WTC11 (cell line): ENCODE measurements around the gene SNX2. TPM values are rescaled to one million over a fixed set of nuclear protein-coding genes. Genes with fewer than 3 reads are reported as not detected.

Experiments used
- ATAC-seq: fragments of 200-7000 bp; cut with Tn5 transposase; 2 replicates; pipeline ENCODE4 v1.10.0; 2021; ENCODE audit warnings: mild to moderate bottlenecking, moderate library complexity
- CTCF ChIA-PET: fragments of 300-600 bp; sonication (Branson Sonifier 250); formaldehyde crosslinking; loops from one replicate; lab custom pipeline; 2021; ENCODE audit warnings: antibody characterized with exemption; lab: Charles Lee
- POLR2A ChIA-PET: fragments of 350-600 bp; sonication (Branson Sonifier 250); formaldehyde crosslinking; loops from one replicate; lab custom pipeline; 2021; ENCODE audit warnings: antibody characterized with exemption; lab: Charles Lee
- DNase-seq: peaks from one replicate; pipeline ENCODE4 v3.0.0; 2021; ENCODE audit warnings: low spot score
- H3K27ac Mint-ChIP-seq: 2 replicates; pipeline ENCODE4 v1.8.0; 2021; ENCODE audit warnings: mixed read lengths
- H3K27me3 Mint-ChIP-seq: 2 replicates; pipeline ENCODE4 v1.8.0; 2021; ENCODE audit warnings: low read depth, mild to moderate bottlenecking, moderate library complexity, mixed read lengths
- H3K36me3 Mint-ChIP-seq: 2 replicates; pipeline ENCODE4 v1.8.0; 2021; ENCODE audit warnings: mixed read lengths
- H3K4me1 Mint-ChIP-seq: 2 replicates; pipeline ENCODE4 v1.8.0; 2022; ENCODE audit warnings: mixed read lengths
- H3K4me3 Mint-ChIP-seq: 2 replicates; pipeline ENCODE4 v1.8.0; 2021; ENCODE audit warnings: mild to moderate bottlenecking, moderate library complexity, mixed read lengths
- H3K9me3 Mint-ChIP-seq: 2 replicates; pipeline ENCODE4 v1.8.0; 2021; ENCODE audit warnings: mixed read lengths
- CBFB ChIP-seq: sonication (generic); formaldehyde crosslinking; IDR thresholded peaks from 2 replicates; pipeline ENCODE4 v1.8.1; 2022; ENCODE audit warnings: mild to moderate bottlenecking, low read depth, missing genetic modification reagents
- ETV6 ChIP-seq: sonication (generic); formaldehyde crosslinking; IDR thresholded peaks from 2 replicates; pipeline ENCODE4 v1.8.1; 2022; ENCODE audit warnings: mild to moderate bottlenecking, missing genetic modification reagents
- FOXK1 ChIP-seq: sonication (generic); formaldehyde crosslinking; IDR thresholded peaks from 2 replicates; pipeline ENCODE4 v1.8.0; 2022; ENCODE audit warnings: mild to moderate bottlenecking, moderate library complexity, missing genetic modification reagents
- GRHL2 ChIP-seq: fragments of 250-450 bp; sonication (Bioruptor Pico); IDR thresholded peaks from 2 replicates; pipeline ENCODE4 v1.8.0; 2022; ENCODE audit warnings: mild to moderate bottlenecking, moderate library complexity; ENCODE audit not compliant: insufficient replicate concordance, severe bottlenecking
- GTF2I ChIP-seq: fragments of 250-450 bp; sonication (Bioruptor Pico); conservative IDR thresholded peaks from 2 replicates; pipeline ENCODE4 v1.4.0; 2021; ENCODE audit warnings: mild to moderate bottlenecking
- MYBL2 ChIP-seq: sonication (generic); formaldehyde crosslinking; IDR thresholded peaks from 2 replicates; pipeline ENCODE4 v1.8.1; 2023; ENCODE audit warnings: mild to moderate bottlenecking, moderate library complexity, missing genetic modification reagents
- SMAD3 ChIP-seq: sonication (generic); formaldehyde crosslinking; IDR thresholded peaks from 2 replicates; pipeline ENCODE4 v1.8.0; 2022; ENCODE audit warnings: missing genetic modification reagents, mild to moderate bottlenecking, borderline replicate concordance
- ZBTB21 ChIP-seq: sonication (generic); formaldehyde crosslinking; IDR thresholded peaks from 2 replicates; pipeline ENCODE4 v1.8.1; 2023; ENCODE audit warnings: mild to moderate bottlenecking, missing genetic modification reagents, borderline replicate concordance
- ZNF138 ChIP-seq: sonication (generic); formaldehyde crosslinking; conservative IDR thresholded peaks from 2 replicates; pipeline ENCODE4 v1.8.1; 2022; ENCODE audit warnings: mild to moderate bottlenecking, moderate library complexity, missing genetic modification reagents
- ZNF671 ChIP-seq: fragments of 250-450 bp; sonication (Bioruptor Pico); IDR thresholded peaks from 2 replicates; pipeline ENCODE4 v1.8.0; 2021; ENCODE audit warnings: mild to moderate bottlenecking
- total RNA-seq: library from RNA; stranded (reverse); gene quantifications from 3 replicates; pipeline ENCODE4 v1.2.3, GENCODE V29; 2021
- TF ChIP-seq, protein P1 (sequence below): sonication (generic); formaldehyde crosslinking; conservative IDR thresholded peaks from 2 replicates; pipeline ENCODE4 v1.8.1; 2022; ENCODE audit warnings: mild to moderate bottlenecking, missing genetic modification reagents
- TF ChIP-seq, protein P2 (sequence below): fragments of 250-450 bp; sonication (Bioruptor Pico); IDR thresholded peaks from 2 replicates; pipeline ENCODE4 v1.9.0; 2021; ENCODE audit warnings: mild to moderate bottlenecking
- TF ChIP-seq, protein P3 (sequence below): fragments of 200-600 bp; IDR thresholded peaks from 2 replicates; pipeline ENCODE4 v1.8.0; 2022; ENCODE audit warnings: antibody characterized with exemption
- TF ChIP-seq, protein P4 (sequence below): sonication (generic); formaldehyde crosslinking; IDR thresholded peaks from 2 replicates; pipeline ENCODE4 v1.8.1; 2023; ENCODE audit warnings: mild to moderate bottlenecking, missing genetic modification reagents, borderline replicate concordance
- TF ChIP-seq, protein P5 (sequence below): sonication (generic); formaldehyde crosslinking; IDR thresholded peaks from 2 replicates; pipeline ENCODE4 v1.8.0; 2022; ENCODE audit warnings: missing genetic modification reagents
- TF ChIP-seq, protein P6 (sequence below): sonication (generic); formaldehyde crosslinking; IDR thresholded peaks from 2 replicates; pipeline ENCODE4 v1.8.0; 2022; ENCODE audit warnings: mild to moderate bottlenecking, missing genetic modification reagents
- TF ChIP-seq, protein P7 (sequence below): sonication (generic); formaldehyde crosslinking; IDR thresholded peaks from 2 replicates; pipeline ENCODE4 v1.8.1; 2022; ENCODE audit warnings: missing genetic modification reagents, borderline replicate concordance
- TF ChIP-seq, protein P8 (sequence below): sonication (generic); formaldehyde crosslinking; IDR thresholded peaks from 2 replicates; pipeline ENCODE4 v1.8.0; 2023; ENCODE audit warnings: missing genetic modification reagents

SNX2 gene
- total RNA-seq, 1 experiment from 2014 or later: 63.7 TPM

DNA sequence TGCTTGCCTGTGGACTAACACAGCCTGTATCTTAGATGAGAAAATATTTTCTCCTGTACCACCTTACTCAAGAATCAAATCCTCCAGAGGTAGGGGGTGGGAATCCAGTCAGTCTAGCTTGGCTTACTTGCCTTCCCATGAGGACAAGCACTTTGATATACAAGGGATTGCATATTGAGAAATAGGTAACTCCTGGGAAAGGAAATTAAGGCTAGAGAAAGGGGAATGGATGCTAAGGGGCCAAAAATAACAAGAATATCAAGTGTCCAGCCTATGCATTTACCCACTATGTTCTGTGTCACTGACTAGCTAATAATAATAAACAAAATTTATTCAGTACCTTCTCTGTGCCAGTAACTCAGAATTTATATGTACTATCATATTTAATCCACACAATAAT lies 21.4 kb upstream of the SNX2 start:
- no peaks in the 10 kb centered on the region for H3K36me3 Mint-ChIP-seq
- ChIA-PET CTCF (interaction anchor here (0.5 kb wide), 1 partner anchor 12 kb away, joined by 4 read pairs; no protein-coding TSS in a partner anchor), POLR2A (no interaction called here)
- DNase-seq (no peak), ATAC-seq (no peak)
- H3K4me3 Mint-ChIP-seq: no peak overlapping the region
- no peaks in the 10 kb centered on the region for H3K9me3 Mint-ChIP-seq
- H3K4me1 Mint-ChIP-seq: peaks cover 20% of the 10 kb centered on the region
- H3K27ac Mint-ChIP-seq: no peak overlapping the region
- TF ChIP-seq FOXK1 (CRISPR knock-in tag) (no peak), ZNF138 (CRISPR knock-in tag) (no peak), MYBL2 (no peak), SMAD3 (no peak), ZBTB21 (CRISPR knock-in tag) (no peak), ZNF671 (CRISPR knock-in tag) (no peak)
- TF ChIP-seq, protein P1, sequence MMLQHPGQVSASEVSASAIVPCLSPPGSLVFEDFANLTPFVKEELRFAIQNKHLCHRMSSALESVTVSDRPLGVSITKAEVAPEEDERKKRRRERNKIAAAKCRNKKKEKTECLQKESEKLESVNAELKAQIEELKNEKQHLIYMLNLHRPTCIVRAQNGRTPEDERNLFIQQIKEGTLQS (CRISPR knock-in tag): no peak
- TF ChIP-seq, protein P2, sequence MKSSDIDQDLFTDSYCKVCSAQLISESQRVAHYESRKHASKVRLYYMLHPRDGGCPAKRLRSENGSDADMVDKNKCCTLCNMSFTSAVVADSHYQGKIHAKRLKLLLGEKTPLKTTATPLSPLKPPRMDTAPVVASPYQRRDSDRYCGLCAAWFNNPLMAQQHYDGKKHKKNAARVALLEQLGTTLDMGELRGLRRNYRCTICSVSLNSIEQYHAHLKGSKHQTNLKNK (CRISPR knock-in tag): no peak
- TF ChIP-seq, protein P3, sequence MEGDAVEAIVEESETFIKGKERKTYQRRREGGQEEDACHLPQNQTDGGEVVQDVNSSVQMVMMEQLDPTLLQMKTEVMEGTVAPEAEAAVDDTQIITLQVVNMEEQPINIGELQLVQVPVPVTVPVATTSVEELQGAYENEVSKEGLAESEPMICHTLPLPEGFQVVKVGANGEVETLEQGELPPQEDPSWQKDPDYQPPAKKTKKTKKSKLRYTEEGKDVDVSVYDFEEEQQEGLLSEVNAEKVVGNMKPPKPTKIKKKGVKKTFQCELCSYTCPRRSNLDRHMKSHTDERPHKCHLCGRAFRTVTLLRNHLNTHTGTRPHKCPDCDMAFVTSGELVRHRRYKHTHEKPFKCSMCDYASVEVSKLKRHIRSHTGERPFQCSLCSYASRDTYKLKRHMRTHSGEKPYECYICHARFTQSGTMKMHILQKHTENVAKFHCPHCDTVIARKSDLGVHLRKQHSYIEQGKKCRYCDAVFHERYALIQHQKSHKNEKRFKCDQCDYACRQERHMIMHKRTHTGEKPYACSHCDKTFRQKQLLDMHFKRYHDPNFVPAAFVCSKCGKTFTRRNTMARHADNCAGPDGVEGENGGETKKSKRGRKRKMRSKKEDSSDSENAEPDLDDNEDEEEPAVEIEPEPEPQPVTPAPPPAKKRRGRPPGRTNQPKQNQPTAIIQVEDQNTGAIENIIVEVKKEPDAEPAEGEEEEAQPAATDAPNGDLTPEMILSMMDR: no peak
- TF ChIP-seq, protein P4, sequence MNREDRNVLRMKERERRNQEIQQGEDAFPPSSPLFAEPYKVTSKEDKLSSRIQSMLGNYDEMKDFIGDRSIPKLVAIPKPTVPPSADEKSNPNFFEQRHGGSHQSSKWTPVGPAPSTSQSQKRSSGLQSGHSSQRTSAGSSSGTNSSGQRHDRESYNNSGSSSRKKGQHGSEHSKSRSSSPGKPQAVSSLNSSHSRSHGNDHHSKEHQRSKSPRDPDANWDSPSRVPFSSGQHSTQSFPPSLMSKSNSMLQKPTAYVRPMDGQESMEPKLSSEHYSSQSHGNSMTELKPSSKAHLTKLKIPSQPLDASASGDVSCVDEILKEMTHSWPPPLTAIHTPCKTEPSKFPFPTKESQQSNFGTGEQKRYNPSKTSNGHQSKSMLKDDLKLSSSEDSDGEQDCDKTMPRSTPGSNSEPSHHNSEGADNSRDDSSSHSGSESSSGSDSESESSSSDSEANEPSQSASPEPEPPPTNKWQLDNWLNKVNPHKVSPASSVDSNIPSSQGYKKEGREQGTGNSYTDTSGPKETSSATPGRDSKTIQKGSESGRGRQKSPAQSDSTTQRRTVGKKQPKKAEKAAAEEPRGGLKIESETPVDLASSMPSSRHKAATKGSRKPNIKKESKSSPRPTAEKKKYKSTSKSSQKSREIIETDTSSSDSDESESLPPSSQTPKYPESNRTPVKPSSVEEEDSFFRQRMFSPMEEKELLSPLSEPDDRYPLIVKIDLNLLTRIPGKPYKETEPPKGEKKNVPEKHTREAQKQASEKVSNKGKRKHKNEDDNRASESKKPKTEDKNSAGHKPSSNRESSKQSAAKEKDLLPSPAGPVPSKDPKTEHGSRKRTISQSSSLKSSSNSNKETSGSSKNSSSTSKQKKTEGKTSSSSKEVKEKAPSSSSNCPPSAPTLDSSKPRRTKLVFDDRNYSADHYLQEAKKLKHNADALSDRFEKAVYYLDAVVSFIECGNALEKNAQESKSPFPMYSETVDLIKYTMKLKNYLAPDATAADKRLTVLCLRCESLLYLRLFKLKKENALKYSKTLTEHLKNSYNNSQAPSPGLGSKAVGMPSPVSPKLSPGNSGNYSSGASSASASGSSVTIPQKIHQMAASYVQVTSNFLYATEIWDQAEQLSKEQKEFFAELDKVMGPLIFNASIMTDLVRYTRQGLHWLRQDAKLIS (CRISPR knock-in tag): no peak
- no peaks in the 10 kb centered on the region for H3K27me3 Mint-ChIP-seq

DNA sequence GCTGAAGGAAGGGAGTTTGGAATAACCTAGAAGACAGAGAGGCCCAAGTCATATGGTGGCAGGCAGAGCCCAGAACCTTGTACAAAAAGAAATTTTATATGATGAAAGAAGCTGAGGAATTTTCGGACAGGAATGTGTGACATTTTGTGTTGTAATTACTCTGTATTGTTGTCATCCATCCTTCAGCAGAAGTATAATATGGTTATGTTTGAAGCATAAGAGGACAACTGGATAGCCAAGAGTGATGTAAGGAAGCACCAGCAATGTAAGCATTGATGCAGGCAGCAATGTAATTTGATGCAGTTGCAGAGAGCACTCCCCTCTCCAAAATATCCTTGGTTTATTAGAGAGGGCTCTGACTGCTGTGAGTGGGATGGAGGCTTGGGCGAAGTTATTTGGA lies 19.1 kb upstream of the SNX2 start:
- Mint-ChIP-seq H3K27me3 (no peaks in the 10 kb centered on the region), H3K9me3 (no peaks in the 10 kb centered on the region), H3K4me1 (peaks cover 20% of the 10 kb centered on the region), H3K27ac (no peak overlapping the region), H3K36me3 (no peaks in the 10 kb centered on the region), H3K4me3 (no peak overlapping the region)
- POLR2A ChIA-PET: no interaction called here
- ATAC-seq (no peak), DNase-seq (no peak)
- CTCF ChIA-PET: no interaction called here
- TF ChIP-seq, protein P5, sequence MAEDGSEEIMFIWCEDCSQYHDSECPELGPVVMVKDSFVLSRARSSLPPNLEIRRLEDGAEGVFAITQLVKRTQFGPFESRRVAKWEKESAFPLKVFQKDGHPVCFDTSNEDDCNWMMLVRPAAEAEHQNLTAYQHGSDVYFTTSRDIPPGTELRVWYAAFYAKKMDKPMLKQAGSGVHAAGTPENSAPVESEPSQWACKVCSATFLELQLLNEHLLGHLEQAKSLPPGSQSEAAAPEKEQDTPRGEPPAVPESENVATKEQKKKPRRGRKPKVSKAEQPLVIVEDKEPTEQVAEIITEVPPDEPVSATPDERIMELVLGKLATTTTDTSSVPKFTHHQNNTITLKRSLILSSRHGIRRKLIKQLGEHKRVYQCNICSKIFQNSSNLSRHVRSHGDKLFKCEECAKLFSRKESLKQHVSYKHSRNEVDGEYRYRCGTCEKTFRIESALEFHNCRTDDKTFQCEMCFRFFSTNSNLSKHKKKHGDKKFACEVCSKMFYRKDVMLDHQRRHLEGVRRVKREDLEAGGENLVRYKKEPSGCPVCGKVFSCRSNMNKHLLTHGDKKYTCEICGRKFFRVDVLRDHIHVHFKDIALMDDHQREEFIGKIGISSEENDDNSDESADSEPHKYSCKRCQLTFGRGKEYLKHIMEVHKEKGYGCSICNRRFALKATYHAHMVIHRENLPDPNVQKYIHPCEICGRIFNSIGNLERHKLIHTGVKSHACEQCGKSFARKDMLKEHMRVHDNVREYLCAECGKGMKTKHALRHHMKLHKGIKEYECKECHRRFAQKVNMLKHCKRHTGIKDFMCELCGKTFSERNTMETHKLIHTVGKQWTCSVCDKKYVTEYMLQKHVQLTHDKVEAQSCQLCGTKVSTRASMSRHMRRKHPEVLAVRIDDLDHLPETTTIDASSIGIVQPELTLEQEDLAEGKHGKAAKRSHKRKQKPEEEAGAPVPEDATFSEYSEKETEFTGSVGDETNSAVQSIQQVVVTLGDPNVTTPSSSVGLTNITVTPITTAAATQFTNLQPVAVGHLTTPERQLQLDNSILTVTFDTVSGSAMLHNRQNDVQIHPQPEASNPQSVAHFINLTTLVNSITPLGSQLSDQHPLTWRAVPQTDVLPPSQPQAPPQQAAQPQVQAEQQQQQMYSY: no peak
- TF ChIP-seq, protein P6, sequence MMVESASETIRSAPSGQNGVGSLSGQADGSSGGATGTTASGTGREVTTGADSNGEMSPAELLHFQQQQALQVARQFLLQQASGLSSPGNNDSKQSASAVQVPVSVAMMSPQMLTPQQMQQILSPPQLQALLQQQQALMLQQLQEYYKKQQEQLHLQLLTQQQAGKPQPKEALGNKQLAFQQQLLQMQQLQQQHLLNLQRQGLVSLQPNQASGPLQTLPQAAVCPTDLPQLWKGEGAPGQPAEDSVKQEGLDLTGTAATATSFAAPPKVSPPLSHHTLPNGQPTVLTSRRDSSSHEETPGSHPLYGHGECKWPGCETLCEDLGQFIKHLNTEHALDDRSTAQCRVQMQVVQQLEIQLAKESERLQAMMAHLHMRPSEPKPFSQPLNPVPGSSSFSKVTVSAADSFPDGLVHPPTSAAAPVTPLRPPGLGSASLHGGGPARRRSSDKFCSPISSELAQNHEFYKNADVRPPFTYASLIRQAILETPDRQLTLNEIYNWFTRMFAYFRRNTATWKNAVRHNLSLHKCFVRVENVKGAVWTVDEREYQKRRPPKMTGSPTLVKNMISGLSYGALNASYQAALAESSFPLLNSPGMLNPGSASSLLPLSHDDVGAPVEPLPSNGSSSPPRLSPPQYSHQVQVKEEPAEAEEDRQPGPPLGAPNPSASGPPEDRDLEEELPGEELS: no peak
- TF ChIP-seq ETV6 (CRISPR knock-in tag) (no peak), CBFB (CRISPR knock-in tag) (no peak), GTF2I (no peak), GRHL2 (CRISPR knock-in tag) (no peak)
- TF ChIP-seq, protein P3: no peak
- TF ChIP-seq, protein P7, sequence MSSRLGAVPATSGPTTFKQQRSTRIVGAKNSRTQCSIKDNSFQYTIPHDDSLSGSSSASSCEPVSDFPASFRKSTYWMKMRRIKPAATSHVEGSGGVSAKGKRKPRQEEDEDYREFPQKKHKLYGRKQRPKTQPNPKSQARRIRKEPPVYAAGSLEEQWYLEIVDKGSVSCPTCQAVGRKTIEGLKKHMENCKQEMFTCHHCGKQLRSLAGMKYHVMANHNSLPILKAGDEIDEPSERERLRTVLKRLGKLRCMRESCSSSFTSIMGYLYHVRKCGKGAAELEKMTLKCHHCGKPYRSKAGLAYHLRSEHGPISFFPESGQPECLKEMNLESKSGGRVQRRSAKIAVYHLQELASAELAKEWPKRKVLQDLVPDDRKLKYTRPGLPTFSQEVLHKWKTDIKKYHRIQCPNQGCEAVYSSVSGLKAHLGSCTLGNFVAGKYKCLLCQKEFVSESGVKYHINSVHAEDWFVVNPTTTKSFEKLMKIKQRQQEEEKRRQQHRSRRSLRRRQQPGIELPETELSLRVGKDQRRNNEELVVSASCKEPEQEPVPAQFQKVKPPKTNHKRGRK (CRISPR knock-in tag): no peak
- TF ChIP-seq, protein P8, sequence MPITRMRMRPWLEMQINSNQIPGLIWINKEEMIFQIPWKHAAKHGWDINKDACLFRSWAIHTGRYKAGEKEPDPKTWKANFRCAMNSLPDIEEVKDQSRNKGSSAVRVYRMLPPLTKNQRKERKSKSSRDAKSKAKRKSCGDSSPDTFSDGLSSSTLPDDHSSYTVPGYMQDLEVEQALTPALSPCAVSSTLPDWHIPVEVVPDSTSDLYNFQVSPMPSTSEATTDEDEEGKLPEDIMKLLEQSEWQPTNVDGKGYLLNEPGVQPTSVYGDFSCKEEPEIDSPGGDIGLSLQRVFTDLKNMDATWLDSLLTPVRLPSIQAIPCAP (CRISPR knock-in tag): no peak
